A549 (cell line): ENCODE results near the gene CNTFR. TPM values are rescaled to one million over a fixed set of nuclear protein-coding genes. Genes with fewer than 3 reads are reported as not detected.

Experiments
- ATAC-seq, 2 experiments: fragments of 200-7000 bp in 1 of 2; fragments of >200 bp in 1 of 2; cut with Nextera tagmentation in 1 of 2; cut with Tn5 transposase in 1 of 2; 3 replicates each; pipeline versions ENCODE4 v1.8.0 to v1.9.1; 2018 to 2020; ENCODE audit warnings: mild to moderate bottlenecking in 1 of 2, moderate library complexity in 1 of 2
- CTCF ChIA-PET: fragments of 300-600 bp; sonication (Branson Sonifier 250); formaldehyde crosslinking; extraction: SDS; loops from one replicate; lab custom pipeline; 2021; ENCODE audit warnings: antibody characterized with exemption, inconsistent platforms; lab: Yijun Ruan, JAX
- POLR2A ChIA-PET: fragments of 350-600 bp; formaldehyde crosslinking; extraction: SDS; loops from one replicate; lab custom pipeline; 2021; ENCODE audit warnings: antibody characterized with exemption, inconsistent platforms; lab: Yijun Ruan, JAX
- DNase-seq, 2 experiments: peaks; one replicate each; pipeline versions ENCODE4 v3.0.0 to v3.0.0-alpha.2; 2011 to 2016; ENCODE audit warnings: low read depth in 1 of 2, low spot score in 1 of 2
- FAIRE-seq: peaks from 2 replicates; lab custom pipeline; 2011; peaks lifted over from hg19 to GRCh38; lab: Jason Lieb, UNC
- H3K27ac ChIP-seq, 2 experiments: fragments of >200 bp; sonication (Bioruptor Twin); formaldehyde crosslinking; 3 replicates each; pipeline ENCODE4 v1.5.1; 2016 to 2017
- H3K4me1 ChIP-seq: fragments of >200 bp; sonication (Bioruptor Twin); formaldehyde crosslinking; 3 replicates; pipeline ENCODE4 v1.6.1; 2016
- H3K4me2 ChIP-seq: fragments of >200 bp; sonication (Bioruptor Twin); formaldehyde crosslinking; 3 replicates; pipeline ENCODE4 v1.6.1; 2016
- H3K4me3 ChIP-seq: fragments of >200 bp; sonication (Bioruptor Twin); formaldehyde crosslinking; 3 replicates; pipeline ENCODE4 v1.5.1; 2016
- H3K9me3 ChIP-seq: fragments of >200 bp; sonication (Bioruptor Twin); formaldehyde crosslinking; 3 replicates; pipeline ENCODE4 v1.6.1; 2016
- BCL3 ChIP-seq: fragments of >200 bp; sonication (Bioruptor Twin); formaldehyde crosslinking; IDR thresholded peaks from 3 replicates; pipeline ENCODE4 v1.6.1; 2016
- BHLHE40 ChIP-seq: IDR thresholded peaks from 2 replicates; pipeline ENCODE4 v1.6.1; 2012; ENCODE audit warnings: low read depth, low read length, inconsistent platforms
- CBX8 ChIP-seq: fragments of 200-600 bp; sonication (generic); IDR thresholded peaks from 2 replicates; pipeline ENCODE4 v1.6.1; 2016
- CEBPB ChIP-seq, 2 experiments: fragments of >200 bp in 1 of 2; sonication (Bioruptor Twin) in 1 of 2; formaldehyde crosslinking in 1 of 2; IDR thresholded peaks; 2 replicates each; pipeline ENCODE4 v1.6.1; 2012 to 2016
- CHD2 ChIP-seq: fragments of 150-350 bp; IDR thresholded peaks from 2 replicates; pipeline ENCODE4 v1.6.1; 2014; ENCODE audit warnings: low read length; ENCODE audit not compliant: partially characterized antibody
- CTCF ChIP-seq: fragments of >200 bp; sonication (Bioruptor Twin); formaldehyde crosslinking; IDR thresholded peaks from 3 replicates; pipeline ENCODE4 v1.5.1; 2016
- EHMT2 ChIP-seq: fragments of 200-600 bp; sonication (generic); IDR thresholded peaks from 2 replicates; pipeline ENCODE4 v1.6.1; 2016; ENCODE audit warnings: antibody characterized with exemption, low read depth, mild to moderate bottlenecking, moderate library complexity
- GATA3 ChIP-seq: IDR thresholded peaks from 2 replicates; pipeline ENCODE4 v1.6.1; 2012; ENCODE audit warnings: borderline replicate concordance
- HEYL ChIP-seq: fragments of 250-450 bp; sonication (Bioruptor Pico); IDR thresholded peaks from 2 replicates; pipeline ENCODE4 v1.8.0; 2021; ENCODE audit warnings: mild to moderate bottlenecking, moderate library complexity
- HOXA7 ChIP-seq: fragments of 250-450 bp; sonication (Bioruptor Pico); IDR thresholded peaks from 2 replicates; pipeline ENCODE4 v1.5.0; 2020; ENCODE audit warnings: mild to moderate bottlenecking, moderate library complexity
- HOXB13 ChIP-seq: fragments of 250-450 bp; sonication (Bioruptor Pico); IDR thresholded peaks from 2 replicates; pipeline ENCODE4 v1.5.0; 2020; ENCODE audit warnings: low read depth, mild to moderate bottlenecking, moderate library complexity
- KDM1A ChIP-seq: fragments of 200-600 bp; sonication (generic); IDR thresholded peaks from 2 replicates; pipeline ENCODE4 v1.6.1; 2016; ENCODE audit warnings: low read depth, mild to moderate bottlenecking
- MAX ChIP-seq: IDR thresholded peaks from 2 replicates; pipeline ENCODE4 v1.6.1; 2012
- MYC ChIP-seq: IDR thresholded peaks from 2 replicates; pipeline ENCODE4 v1.6.1; 2012; ENCODE audit warnings: mild to moderate bottlenecking, inconsistent platforms, low read length, improper control_type of control experiment, borderline replicate concordance
- NFE2L2 ChIP-seq: fragments of 150-350 bp; conservative IDR thresholded peaks from 2 replicates; pipeline ENCODE4 v1.6.1; 2014; ENCODE audit warnings: low read length
- PHF8 ChIP-seq: fragments of 200-600 bp; sonication (generic); IDR thresholded peaks from 2 replicates; pipeline ENCODE4 v1.6.1; 2016; ENCODE audit warnings: low read depth, mild to moderate bottlenecking, antibody characterized with exemption, moderate library complexity, borderline replicate concordance
- RARB ChIP-seq: fragments of 250-450 bp; sonication (Bioruptor Pico); IDR thresholded peaks from 2 replicates; pipeline ENCODE4 v1.8.0; 2021; ENCODE audit warnings: mild to moderate bottlenecking, moderate library complexity
- RCOR1 ChIP-seq: fragments of 150-350 bp; IDR thresholded peaks from 2 replicates; pipeline ENCODE4 v1.6.1; 2014; ENCODE audit warnings: antibody characterized with exemption, low read length, low read depth
- REST ChIP-seq: fragments of 200-600 bp; sonication (generic); IDR thresholded peaks from 2 replicates; pipeline ENCODE4 v1.6.1; 2016; ENCODE audit warnings: antibody characterized with exemption, mild to moderate bottlenecking, moderate library complexity
- RNF2 ChIP-seq: fragments of 200-600 bp; sonication (generic); IDR thresholded peaks from 2 replicates; pipeline ENCODE4 v1.6.1; 2016; ENCODE audit warnings: low read depth, mild to moderate bottlenecking, antibody characterized with exemption, moderate library complexity, borderline replicate concordance
- SREBF2 ChIP-seq: fragments of 450-650 bp; IDR thresholded peaks from 2 replicates; pipeline ENCODE4 v1.6.1; 2014; ENCODE audit warnings: mild to moderate bottlenecking, moderate library complexity
- TP53 ChIP-seq: fragments of 250-450 bp; sonication (Bioruptor Pico); IDR thresholded peaks from 2 replicates; pipeline ENCODE4 v1.5.0; 2021; ENCODE audit warnings: mild to moderate bottlenecking, moderate library complexity
- ZC3H11A ChIP-seq: fragments of 450-650 bp; IDR thresholded peaks from 2 replicates; pipeline ENCODE4 v1.6.1; 2014; ENCODE audit warnings: antibody characterized with exemption, mild to moderate bottlenecking
- WGBS: methylation state at CpG from one replicate; pipeline ENCODE4 v1.1.6; 2017; ENCODE audit errors: missing lambda C conversion rate; 5-methylcytosine and 5-hydroxymethylcytosine counted together
- polyA plus RNA-seq, 4 experiments: library from polyadenylated mRNA; depleted of rRNA in 3 of 4; stranded (reverse); fragments of >200 nt; fragmentation: RNase III in 1 of 4; extraction: RNeasy Plus Mini Kit Qiagen cat#74134 plus additional on column Dnase treatment in 1 of 4; gene quantifications; 2 replicates in 3 of 4; 3 replicates in 1 of 4; pipeline ENCODE4 v1.2.3, GENCODE V29; 2011 to 2017
- TF ChIP-seq, protein P1 (sequence below): IDR thresholded peaks from 2 replicates; pipeline ENCODE4 v1.6.1; 2012; ENCODE audit warnings: low read depth, borderline replicate concordance
- TF ChIP-seq, protein P2 (sequence below): fragments of 250-450 bp; sonication (Bioruptor Pico); IDR thresholded peaks from 2 replicates; pipeline ENCODE4 v1.5.0; 2020; ENCODE audit warnings: low read depth, mild to moderate bottlenecking, moderate library complexity

CNTFR gene
- polyA plus RNA-seq, 2 of the 4 experiments (the other 2 are of a cell fraction): 0.09 TPM; not detected in 1

DNA sequence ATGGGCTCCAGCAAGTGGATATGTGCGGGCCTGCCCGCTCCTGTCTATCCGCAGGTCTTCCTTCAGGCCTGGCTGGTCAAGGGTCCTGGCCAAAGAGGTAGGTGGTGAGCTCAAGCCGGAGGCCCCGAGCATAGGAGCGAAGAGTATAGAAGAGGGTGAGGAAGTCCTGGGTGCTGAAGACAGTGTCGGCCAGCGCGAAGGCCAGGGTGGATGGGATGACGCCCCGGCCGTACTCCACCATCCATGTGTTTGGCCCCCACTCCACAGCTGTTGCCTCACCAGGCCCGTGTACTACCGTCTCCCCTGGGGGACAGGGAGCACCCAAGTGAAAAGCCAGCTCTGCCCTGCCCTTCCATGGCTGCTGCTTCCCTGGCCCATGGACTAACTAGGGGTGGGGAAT, 46.0 kb upstream of the CNTFR start:
- Histone ChIP-seq H3K27ac (no peak overlapping the region), H3K4me2 (peak overlapping the region; percentile 93), H3K4me3 (no peak overlapping the region), H3K9me3 (no peaks in the 10 kb centered on the region), H3K4me1 (peaks cover 23% of the 10 kb centered on the region; the same call in 2 of the 3 replicates)
- DNase-seq: no peak
- ATAC-seq: no peak
- FAIRE-seq: no peak
- TF ChIP-seq PHF8: no peak
- TF ChIP-seq REST: no peak
- TF ChIP-seq KDM1A: no peak
- no peak for TF ChIP-seq ZC3H11A
- TF ChIP-seq RARB (CRISPR knock-in tag): no peak
- no peak for TF ChIP-seq CEBPB (IDR thresholded peaks at IDR 0.05)
- no peak for TF ChIP-seq TP53 (CRISPR knock-in tag)
- no peak for TF ChIP-seq GATA3
- TF ChIP-seq, protein P1, sequence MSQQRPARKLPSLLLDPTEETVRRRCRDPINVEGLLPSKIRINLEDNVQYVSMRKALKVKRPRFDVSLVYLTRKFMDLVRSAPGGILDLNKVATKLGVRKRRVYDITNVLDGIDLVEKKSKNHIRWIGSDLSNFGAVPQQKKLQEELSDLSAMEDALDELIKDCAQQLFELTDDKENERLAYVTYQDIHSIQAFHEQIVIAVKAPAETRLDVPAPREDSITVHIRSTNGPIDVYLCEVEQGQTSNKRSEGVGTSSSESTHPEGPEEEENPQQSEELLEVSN: no peak
- no peak for TF ChIP-seq BHLHE40
- no peak for TF ChIP-seq CBX8
- TF ChIP-seq, protein P2, sequence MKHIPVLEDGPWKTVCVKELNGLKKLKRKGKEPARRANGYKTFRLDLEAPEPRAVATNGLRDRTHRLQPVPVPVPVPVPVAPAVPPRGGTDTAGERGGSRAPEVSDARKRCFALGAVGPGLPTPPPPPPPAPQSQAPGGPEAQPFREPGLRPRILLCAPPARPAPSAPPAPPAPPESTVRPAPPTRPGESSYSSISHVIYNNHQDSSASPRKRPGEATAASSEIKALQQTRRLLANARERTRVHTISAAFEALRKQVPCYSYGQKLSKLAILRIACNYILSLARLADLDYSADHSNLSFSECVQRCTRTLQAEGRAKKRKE: no peak
- no peak for TF ChIP-seq NFE2L2
- no peak for TF ChIP-seq CHD2
- no peak for TF ChIP-seq EHMT2
- no peak for TF ChIP-seq RNF2
- TF ChIP-seq BCL3: no peak
- TF ChIP-seq HOXB13 (CRISPR knock-in tag): no peak
- 94% methylated on average over 14 of the region's 14 CpGs for WGBS
- POLR2A ChIA-PET: no interaction called here
- CTCF ChIA-PET: interaction anchor here (0.7 to 22.6 kb wide), 14 partner anchors 8 to 460 kb away, joined by 3 to 429 read pairs (median 20); partner anchors contain the start of genes CCL27, DCTN3, GALT and IL11RA

DNA sequence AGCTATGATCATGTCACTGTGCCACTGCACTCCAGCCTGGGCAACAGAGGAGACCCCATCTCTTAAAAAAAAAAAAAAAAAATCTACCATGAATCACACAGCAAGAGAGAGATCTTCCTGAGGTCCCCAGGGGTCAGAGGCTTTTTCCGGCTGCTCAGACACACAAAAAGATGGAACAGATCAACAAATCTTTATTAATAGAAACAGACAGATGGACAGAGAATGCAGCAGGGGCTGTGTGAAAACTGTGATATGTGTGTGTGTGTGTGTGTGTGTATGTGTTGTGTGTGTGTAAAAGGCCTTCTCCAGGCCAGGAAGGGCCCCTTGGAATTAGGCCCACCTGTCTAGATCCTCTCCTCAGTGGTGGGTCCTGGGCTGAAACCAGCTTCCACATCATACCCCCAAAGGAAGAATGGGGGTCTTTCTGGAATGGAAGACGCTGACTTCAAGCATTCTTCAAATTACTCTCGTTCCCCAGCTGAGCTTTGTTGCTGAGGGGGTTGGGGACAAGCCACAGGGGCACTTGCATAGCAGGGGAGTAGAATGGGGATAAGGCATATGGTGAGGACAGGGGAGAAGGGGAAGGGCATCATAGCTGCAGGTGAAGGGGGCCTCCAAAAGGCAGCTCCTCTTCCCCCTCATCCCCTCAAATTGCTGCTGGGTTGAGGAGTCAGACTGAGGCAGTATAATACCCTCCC, 45.2 kb upstream of the CNTFR start:
- Histone ChIP-seq H3K4me3 (no peak overlapping the region), H3K4me2 (no peak overlapping the region), H3K4me1 (peaks cover 28% of the 10 kb centered on the region; the same call in 2 of the 3 replicates), H3K9me3 (no peaks in the 10 kb centered on the region), H3K27ac (no peak overlapping the region)
- WGBS: 83% methylated on average over 3 of the region's 3 CpGs
- ATAC-seq: no peak
- FAIRE-seq: no peak
- DNase-seq: no peak
- ChIA-PET POLR2A (interaction anchor here (1.2 kb wide), 1 partner anchor 22 kb away, joined by 3 read pairs; the partner anchor contains the start of gene RPP25L), CTCF (interaction anchor here (0.5 to 22.6 kb wide), 35 partner anchors 9 to 489 kb away, joined by 3 to 429 read pairs (median 5); partner anchors contain the start of genes CCL27, DCTN3, GALT and IL11RA)
- TF ChIP-seq MAX: no peak
- TF ChIP-seq, protein P1: no peak
- no peak for TF ChIP-seq MYC
- TF ChIP-seq RARB (CRISPR knock-in tag): no peak
- TF ChIP-seq ZC3H11A: no peak
- no peak for TF ChIP-seq HOXA7 (CRISPR knock-in tag)
- TF ChIP-seq SREBF2: no peak
- TF ChIP-seq RCOR1: no peak
- TF ChIP-seq CTCF: no peak
- TF ChIP-seq HEYL (CRISPR knock-in tag): no peak
- TF ChIP-seq CEBPB (IDR thresholded peaks at IDR 0.05): no peak
- no peak for TF ChIP-seq BCL3
- no peak for TF ChIP-seq RNF2
